HepG2 (cell line): Measurements from ENCODE around the gene RIC3. TPM values are rescaled to one million over a fixed set of nuclear protein-coding genes. Genes with fewer than 3 reads are reported as not detected.
A peak's percentile ranks its signal among the peaks of the same experiment; 100 is the strongest.

ENCODE experiments used
- ATAC-seq: fragments of 200-7000 bp; cut with Tn5 transposase; 3 replicates; pipeline ENCODE4 v1.9.1; 2020; ENCODE audit warnings: mild to moderate bottlenecking, moderate library complexity
- BruUV-seq: library from RNA; stranded (reverse); fragments of 400-500 nt; replicated peaks from 2 replicates; lab custom pipeline; 2021; lab: Mats Ljungman, UMichigan
- CTCF ChIA-PET: fragments of 300-600 bp; formaldehyde crosslinking; extraction: SDS; loops from one replicate; lab custom pipeline; 2021; ENCODE audit warnings: low total read pairs, inconsistent platforms, low intra/inter-chr PET ratio; lab: Yijun Ruan, JAX
- POLR2A ChIA-PET: fragments of 350-600 bp; sonication (Branson Sonifier 250); formaldehyde crosslinking; loops from one replicate; lab custom pipeline; 2020; ENCODE audit warnings: antibody characterized with exemption, inconsistent platforms; lab: Yijun Ruan, JAX
- DNase-seq: peaks from one replicate; pipeline ENCODE4 v3.0.0-alpha.2; 2015; ENCODE audit warnings: low spot score
- FAIRE-seq: peaks from 3 replicates; lab custom pipeline; 2011; peaks lifted over from hg19 to GRCh38; lab: Jason Lieb, UNC
- H2AFZ ChIP-seq: one replicate; pipeline ENCODE4 v1.6.1; 2011; ENCODE audit warnings: low read length, inconsistent platforms
- H3K27ac ChIP-seq: fragments of 300-600 bp; 3 replicates; pipeline ENCODE4 v1.8.0; 2011; ENCODE audit warnings: mixed run types, mild to moderate bottlenecking, mixed read lengths, low read length, inconsistent platforms; ENCODE audit not compliant: insufficient read depth; ENCODE audit errors: extremely low read length
- H3K27me3 ChIP-seq, 2 experiments: fragments of 200-600 bp in 1 of 2; 2 replicates in 1 of 2; 3 replicates in 1 of 2; pipeline versions ENCODE4 v1.6.0 to v1.8.0; 2011; ENCODE audit warnings: low read length in 2 of 2, mild to moderate bottlenecking in 2 of 2, moderate library complexity in 2 of 2, inconsistent platforms in 1 of 2; ENCODE audit not compliant: insufficient read depth in 2 of 2, control insufficient read depth in 1 of 2
- H3K36me3 ChIP-seq, 2 experiments: fragments of 200-600 bp in 1 of 2; replicated peaks in 1 of 2; 2 replicates in 1 of 2; 3 replicates in 1 of 2; pipeline versions ENCODE4 v1.5.1 to v1.8.0; 2011; ENCODE audit warnings: low read length in 2 of 2, inconsistent platforms in 1 of 2; ENCODE audit not compliant: insufficient read depth in 2 of 2, control insufficient read depth in 1 of 2
- H3K4me1 ChIP-seq: 2 replicates; pipeline ENCODE4 v1.5.1; 2012; ENCODE audit warnings: low read length, inconsistent platforms; ENCODE audit not compliant: insufficient read depth
- H3K4me2 ChIP-seq: 2 replicates; pipeline ENCODE4 v1.6.0; 2011; ENCODE audit warnings: low read depth, low read length, inconsistent platforms
- H3K4me3 ChIP-seq, 3 experiments: fragments of 200-600 bp in 1 of 3; sonication (generic), shearing (Covaris generic) in 1 of 3; replicated peaks in 1 of 3; 2 replicates each; pipeline ENCODE4 v1.5.1; 2011 to 2016; ENCODE audit warnings: low read length in 3 of 3, inconsistent platforms in 2 of 3, low read depth in 2 of 3, mild to moderate bottlenecking in 2 of 3, control low read depth in 1 of 3, mixed read lengths in 1 of 3; ENCODE audit not compliant: insufficient read depth in 1 of 3
- H3K79me2 ChIP-seq: one replicate; pipeline ENCODE4 v1.6.1; 2011; ENCODE audit warnings: low read length, inconsistent platforms; ENCODE audit not compliant: insufficient read depth
- H3K9ac ChIP-seq: 2 replicates; pipeline ENCODE4 v1.6.0; 2011; ENCODE audit warnings: mild to moderate bottlenecking, low read depth, low read length, inconsistent platforms; ENCODE audit not compliant: insufficient read depth
- H3K9me3 ChIP-seq: 2 replicates; pipeline ENCODE4 v1.5.1; 2012; ENCODE audit warnings: mild to moderate bottlenecking, low read length
- H4K20me1 ChIP-seq: 2 replicates; pipeline ENCODE4 v1.6.0; 2011; ENCODE audit warnings: inconsistent platforms, mild to moderate bottlenecking, low read length, moderate library complexity; ENCODE audit not compliant: insufficient read depth
- CCDC6 ChIP-seq: sonication (generic); formaldehyde crosslinking; IDR thresholded peaks from 2 replicates; pipeline ENCODE4 v1.8.1; 2022; ENCODE audit warnings: mild to moderate bottlenecking, missing genetic modification reagents, moderate library complexity
- GMEB2 ChIP-seq: IDR thresholded peaks from 2 replicates; pipeline ENCODE4 v1.6.1; 2016; ENCODE audit warnings: missing biosample characterization, missing genetic modification reagents, low read depth
- HBP1 ChIP-seq: IDR thresholded peaks from 2 replicates; pipeline ENCODE4 v1.6.1; 2016; ENCODE audit warnings: low read depth, control low read depth
- MXD3 ChIP-seq: IDR thresholded peaks from 2 replicates; pipeline ENCODE4 v1.6.1; 2016; ENCODE audit warnings: mild to moderate bottlenecking, missing biosample characterization, missing genetic modification reagents
- PREB ChIP-seq: sonication (generic); formaldehyde crosslinking; IDR thresholded peaks from 2 replicates; pipeline ENCODE4 v1.4.0; 2020; ENCODE audit warnings: missing genetic modification reagents
- SSRP1 ChIP-seq: IDR thresholded peaks from 2 replicates; pipeline ENCODE4 v1.6.1; 2016; ENCODE audit warnings: control low read depth
- TEAD2 ChIP-seq: sonication (generic); formaldehyde crosslinking; IDR thresholded peaks from 2 replicates; pipeline ENCODE4 v1.9.0; 2021; ENCODE audit warnings: missing genetic modification reagents
- ZBTB25 ChIP-seq: IDR thresholded peaks from 2 replicates; pipeline ENCODE4 v1.6.1; 2018; ENCODE audit warnings: missing genetic modification reagents
- ZNF121 ChIP-seq: sonication (generic); formaldehyde crosslinking; IDR thresholded peaks from 2 replicates; pipeline ENCODE4 v1.5.0; 2020; ENCODE audit warnings: mild to moderate bottlenecking, missing genetic modification reagents
- ZNF253 ChIP-seq: sonication (generic); formaldehyde crosslinking; IDR thresholded peaks from 2 replicates; pipeline ENCODE4 v1.8.0; 2022; ENCODE audit warnings: mild to moderate bottlenecking, missing genetic modification reagents, borderline replicate concordance
- ZNF569 ChIP-seq: sonication (generic); formaldehyde crosslinking; IDR thresholded peaks from 2 replicates; pipeline ENCODE4 v1.5.0; 2020; ENCODE audit warnings: mild to moderate bottlenecking, missing genetic modification reagents, moderate library complexity, borderline replicate concordance
- ZNF615 ChIP-seq: sonication (generic); formaldehyde crosslinking; IDR thresholded peaks from 2 replicates; pipeline ENCODE4 v1.5.0; 2020; ENCODE audit warnings: mild to moderate bottlenecking, missing genetic modification reagents, borderline replicate concordance
- ZNF768 ChIP-seq: sonication (generic); formaldehyde crosslinking; IDR thresholded peaks from 2 replicates; pipeline ENCODE4 v1.4.0; 2020; ENCODE audit warnings: missing genetic modification reagents
- WGBS: methylation state at CpG from one replicate; pipeline ENCODE4 v1.1.6; 2017; ENCODE audit warnings: low lambda C conversion rate; 5-methylcytosine and 5-hydroxymethylcytosine counted together
- in situ Hi-C: cut with HindIII; loops from 2 replicates; pipeline ENCODE4 v1.10.0; 2017; ENCODE audit warnings: low pct_unique_long_range_greater_than_20kb; ENCODE audit not compliant: extremely low pct_ligation_motif_present
- intact Hi-C: fragments of 100-400 bp; cut with micrococcal nuclease; formaldehyde crosslinking; loops from one replicate; pipeline ENCODE4 v1.10.0; 2022; ENCODE audit not compliant: unreplicated experiment
- polyA plus RNA-seq, 8 experiments: library from polyadenylated mRNA; depleted of rRNA in 3 of 8; stranded (reverse) in 7 of 8; unstranded in 1 of 8; fragments of >200 nt; fragmentation: Illumina TruSeq in 4 of 8; extraction: Trizol in 4 of 8; gene quantifications; 2 replicates each; pipeline versions ENCODE4 v1.2.1 to v1.2.3, GENCODE V29; 2011 to 2016; ENCODE audit warnings: low read depth in 4 of 8, missing spikeins in 1 of 8, mixed read lengths in 1 of 8; ENCODE audit not compliant: insufficient read depth in 1 of 8
- total RNA-seq, 5 experiments: library from RNA; depleted of rRNA; stranded (reverse); fragments of >200 nt; fragmentation: Illumina TruSeq; extraction: Trizol; gene quantifications; 2 replicates each; pipeline ENCODE4 v1.2.3, GENCODE V29; 2016; ENCODE audit warnings: low read depth in 1 of 5

The RIC3 gene
- total and polyA plus RNA-seq, 2 of the 13 experiments (the other 11 are each of a cell fraction or from before 2014, with no cell fraction given) = not detected

GRCh38 chr11:8061555-8062428 lies 107.0 kb downstream of the RIC3 start:
- Histone ChIP-seq H3K9ac (no peak overlapping the region), H3K27me3 (peaks cover 4 to 47% of the 10 kb centered on the region in 2 experiments; a peak in 4 of 5 replicates), H3K79me2 (no peaks in the 10 kb centered on the region), H3K9me3 (no peaks in the 10 kb centered on the region), H3K4me1 (no peaks in the 10 kb centered on the region), H3K4me2 (no peak overlapping the region), H3K4me3 (no peak overlapping the region), H3K27ac (no peak overlapping the region), H4K20me1 (no peaks in the 10 kb centered on the region), H3K36me3 (no peaks in the 10 kb centered on the region), H2AFZ (no peak overlapping the region)
- ATAC-seq = 0 out of 3 replicates have a peak, but pooled peaks have one; percentile 16
- ChIA-PET POLR2A (no interaction called here), CTCF (no interaction called here)
- no peak for DNase-seq
- in situ Hi-C loops = no loop called here
- no peak for FAIRE-seq
- WGBS = 64% methylated on average over 10 of the region's 22 CpGs
- no TSS peak for BruUV-seq
- intact Hi-C loops = no loop called here
- TF ChIP-seq ZNF253 = no peak
- TF ChIP-seq MXD3 = no peak
- TF ChIP-seq TEAD2 (CRISPR knock-in tag) = no peak
- TF ChIP-seq PREB (CRISPR knock-in tag) = no peak
- TF ChIP-seq ZNF615 (CRISPR knock-in tag) = no peak
- TF ChIP-seq CCDC6 (CRISPR knock-in tag) = no peak
- no peak for TF ChIP-seq ZNF768 (CRISPR knock-in tag)
- TF ChIP-seq HBP1 (CRISPR knock-in tag) = no peak
- TF ChIP-seq ZBTB25 (CRISPR knock-in tag) = no peak
- no peak for TF ChIP-seq ZNF569 (CRISPR knock-in tag)
- TF ChIP-seq SSRP1 = no peak
- no peak for TF ChIP-seq ZNF121 (CRISPR knock-in tag)
- TF ChIP-seq GMEB2 (CRISPR knock-in tag) = no peak
